Measurements from ENCODE around the gene ITGB6. TPM values are rescaled to one million over a fixed set of nuclear protein-coding genes. Genes with fewer than 3 reads are reported as not detected.

The ITGB6 gene
- total RNA-seq, 1 donor from 2014 or later = not detected

DNA sequence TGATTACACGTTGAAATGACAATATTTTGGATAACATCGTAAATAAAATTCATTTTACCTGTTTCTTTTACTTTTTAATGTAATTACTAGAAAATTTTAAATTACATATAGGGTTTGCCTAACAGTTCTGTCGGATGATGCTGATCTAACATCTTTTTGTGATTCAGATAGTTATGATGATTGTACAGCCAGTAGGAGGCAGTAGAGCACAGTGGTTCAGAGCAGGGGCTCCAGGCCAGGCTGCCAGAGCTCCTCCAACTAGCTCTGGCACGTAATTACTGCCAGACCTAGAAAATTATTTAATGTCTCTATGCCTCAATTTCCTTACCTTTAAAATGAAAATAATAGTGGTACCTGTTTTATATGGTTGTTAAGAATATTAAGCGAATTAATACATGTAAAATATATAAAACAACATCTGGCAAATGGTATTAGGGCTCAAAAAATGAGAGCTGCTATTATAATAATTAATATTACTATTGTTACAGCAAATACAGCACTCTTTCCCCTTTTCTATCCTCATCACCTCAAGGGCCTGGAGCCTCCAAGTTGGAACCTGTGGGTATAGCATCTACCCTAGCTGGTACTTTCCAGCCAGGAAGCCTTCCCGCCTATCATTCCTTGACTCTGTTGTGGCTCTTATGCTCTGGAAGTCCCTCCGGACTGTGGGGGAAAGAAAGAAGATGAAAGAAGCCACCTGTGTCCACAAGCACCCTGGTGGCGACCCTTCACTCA, 90.0 kb downstream of the ITGB6 start:
- DNase-seq (ENCODE audit: low read depth, low spot score) = peak; percentile 55
- Mint-ChIP-seq H3K4me1 (peaks cover 16% of the 10 kb centered on the region), H3K27me3 (ENCODE audit: low read depth) (no peaks in the 10 kb centered on the region), H3K9me3 (no peaks in the 10 kb centered on the region), H3K36me3 (ENCODE audit: low read depth) (no peaks in the 10 kb centered on the region), H3K4me3 (no peak overlapping the region), H3K27ac (ENCODE audit: unreplicated experiment) (no peak overlapping the region)
- TF ChIP-seq, protein P1, sequence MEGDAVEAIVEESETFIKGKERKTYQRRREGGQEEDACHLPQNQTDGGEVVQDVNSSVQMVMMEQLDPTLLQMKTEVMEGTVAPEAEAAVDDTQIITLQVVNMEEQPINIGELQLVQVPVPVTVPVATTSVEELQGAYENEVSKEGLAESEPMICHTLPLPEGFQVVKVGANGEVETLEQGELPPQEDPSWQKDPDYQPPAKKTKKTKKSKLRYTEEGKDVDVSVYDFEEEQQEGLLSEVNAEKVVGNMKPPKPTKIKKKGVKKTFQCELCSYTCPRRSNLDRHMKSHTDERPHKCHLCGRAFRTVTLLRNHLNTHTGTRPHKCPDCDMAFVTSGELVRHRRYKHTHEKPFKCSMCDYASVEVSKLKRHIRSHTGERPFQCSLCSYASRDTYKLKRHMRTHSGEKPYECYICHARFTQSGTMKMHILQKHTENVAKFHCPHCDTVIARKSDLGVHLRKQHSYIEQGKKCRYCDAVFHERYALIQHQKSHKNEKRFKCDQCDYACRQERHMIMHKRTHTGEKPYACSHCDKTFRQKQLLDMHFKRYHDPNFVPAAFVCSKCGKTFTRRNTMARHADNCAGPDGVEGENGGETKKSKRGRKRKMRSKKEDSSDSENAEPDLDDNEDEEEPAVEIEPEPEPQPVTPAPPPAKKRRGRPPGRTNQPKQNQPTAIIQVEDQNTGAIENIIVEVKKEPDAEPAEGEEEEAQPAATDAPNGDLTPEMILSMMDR (conservative IDR thresholded peaks at IDR 0.05) = peak; percentile 93

DNA sequence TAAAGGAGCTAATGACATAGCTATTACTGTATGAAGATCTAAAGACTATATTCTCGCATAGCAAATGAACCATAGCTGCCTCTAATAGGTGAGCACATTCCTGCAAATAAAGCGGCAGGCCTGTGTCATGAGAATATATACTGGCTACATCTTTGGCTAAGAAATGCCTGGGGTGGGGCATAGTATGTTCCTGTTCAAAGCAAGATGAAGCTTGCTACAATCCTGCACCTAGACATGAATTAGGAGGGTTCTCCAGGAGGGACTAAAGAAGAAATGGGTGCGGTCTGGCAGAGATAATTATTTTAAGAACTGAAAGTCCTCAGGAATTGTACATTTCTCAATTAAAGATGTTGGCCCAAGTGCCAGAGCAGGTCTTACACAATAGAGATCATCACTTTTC, 90.8 kb downstream of the ITGB6 start:
- H3K27me3 Mint-ChIP-seq (ENCODE audit: low read depth) = no peaks in the 10 kb centered on the region
- no peaks in the 10 kb centered on the region for H3K9me3 Mint-ChIP-seq
- no peak overlapping the region for H3K4me3 Mint-ChIP-seq
- TF ChIP-seq, protein P1 (conservative IDR thresholded peaks at IDR 0.05) = no peak
- H3K27ac Mint-ChIP-seq (ENCODE audit: unreplicated experiment) = no peak overlapping the region
- H3K4me1 Mint-ChIP-seq = peaks cover 16% of the 10 kb centered on the region
- no peaks in the 10 kb centered on the region for H3K36me3 Mint-ChIP-seq (ENCODE audit: low read depth)
- DNase-seq (ENCODE audit: low read depth, low spot score) = no peak

DNA sequence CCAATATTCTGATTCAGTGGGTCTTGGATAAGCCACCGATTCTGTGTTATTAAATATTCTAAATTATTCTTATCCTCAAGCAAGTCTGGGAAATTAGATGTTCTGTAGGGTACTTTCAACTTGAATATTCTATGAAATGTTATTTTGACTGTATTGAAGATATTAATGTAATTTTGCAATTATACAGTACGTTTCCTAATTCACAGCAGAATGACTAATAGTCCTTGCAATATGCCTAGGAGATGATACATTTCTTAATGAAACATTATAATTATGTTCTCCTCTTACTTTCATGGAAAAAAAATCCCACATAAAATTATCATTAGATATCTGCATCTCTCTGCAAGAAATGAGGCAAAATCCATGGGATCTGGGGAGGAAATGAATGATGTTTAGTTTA, 91.4 kb downstream of the ITGB6 start:
- Mint-ChIP-seq H3K4me3 (no peak overlapping the region), H3K36me3 (ENCODE audit: low read depth) (no peaks in the 10 kb centered on the region), H3K27me3 (ENCODE audit: low read depth) (no peaks in the 10 kb centered on the region), H3K27ac (ENCODE audit: unreplicated experiment) (no peak overlapping the region), H3K9me3 (no peaks in the 10 kb centered on the region), H3K4me1 (peaks cover 16% of the 10 kb centered on the region)
- no peak for DNase-seq (ENCODE audit: low read depth, low spot score)
- TF ChIP-seq, protein P1 (conservative IDR thresholded peaks at IDR 0.05) = no peak

DNA sequence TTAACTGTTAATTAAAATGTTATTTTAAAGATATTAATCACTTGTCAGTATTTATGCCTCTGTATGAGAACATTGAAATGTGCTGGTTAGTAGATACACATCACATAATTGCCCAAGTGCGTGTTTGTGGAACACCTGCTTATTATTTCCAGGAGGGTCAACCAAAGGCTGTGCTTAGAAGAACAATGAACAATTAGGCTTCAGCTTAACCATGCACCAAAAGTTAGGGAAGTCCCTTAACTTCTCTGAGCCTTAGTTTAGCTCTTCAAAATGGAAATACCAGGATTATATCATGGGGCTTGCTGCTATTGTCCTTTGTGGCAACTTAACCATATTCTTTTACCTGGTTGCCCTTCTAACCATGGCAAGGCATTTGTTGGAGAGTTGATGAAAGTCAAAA, 94.7 kb downstream of the ITGB6 start:
- no peak for DNase-seq (ENCODE audit: low read depth, low spot score)
- TF ChIP-seq, protein P1 (conservative IDR thresholded peaks at IDR 0.05) = no peak
- H3K4me3 Mint-ChIP-seq = no peak overlapping the region
- H3K27me3 Mint-ChIP-seq (ENCODE audit: low read depth) = no peaks in the 10 kb centered on the region
- H3K36me3 Mint-ChIP-seq (ENCODE audit: low read depth) = no peaks in the 10 kb centered on the region
- no peaks in the 10 kb centered on the region for H3K4me1 Mint-ChIP-seq
- no peak overlapping the region for H3K27ac Mint-ChIP-seq (ENCODE audit: unreplicated experiment)
- no peaks in the 10 kb centered on the region for H3K9me3 Mint-ChIP-seq

DNA sequence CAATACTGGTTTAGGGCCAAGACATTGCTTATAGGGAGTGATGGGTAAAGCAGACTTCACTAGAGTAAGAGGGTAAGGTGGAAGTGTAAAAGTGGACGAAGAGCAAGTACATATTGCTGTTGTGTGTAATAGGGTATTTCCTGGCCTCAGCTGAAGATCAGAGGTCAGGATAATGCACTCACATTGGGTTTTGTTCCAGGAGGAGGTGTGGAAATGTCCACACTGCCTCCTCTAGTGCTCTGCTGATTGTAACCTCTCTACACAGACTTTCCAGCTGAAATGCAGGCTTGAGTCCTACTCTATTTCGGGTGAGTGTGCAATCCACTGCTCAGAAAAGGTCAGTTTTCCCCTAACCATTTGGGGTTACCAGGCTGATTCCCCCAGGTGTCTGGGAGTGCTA, 96.0 kb downstream of the ITGB6 start:
- H3K27me3 Mint-ChIP-seq (ENCODE audit: low read depth) = no peaks in the 10 kb centered on the region
- DNase-seq (ENCODE audit: low read depth, low spot score) = no peak
- TF ChIP-seq, protein P1 (conservative IDR thresholded peaks at IDR 0.05) = no peak
- H3K4me1 Mint-ChIP-seq = no peaks in the 10 kb centered on the region
- H3K27ac Mint-ChIP-seq (ENCODE audit: unreplicated experiment) = no peak overlapping the region
- peaks cover 2% of the 10 kb centered on the region for H3K9me3 Mint-ChIP-seq
- H3K4me3 Mint-ChIP-seq = no peak overlapping the region
- no peaks in the 10 kb centered on the region for H3K36me3 Mint-ChIP-seq (ENCODE audit: low read depth)
